ENCODE results near the gene WDR27.

The WDR27 gene

DNA sequence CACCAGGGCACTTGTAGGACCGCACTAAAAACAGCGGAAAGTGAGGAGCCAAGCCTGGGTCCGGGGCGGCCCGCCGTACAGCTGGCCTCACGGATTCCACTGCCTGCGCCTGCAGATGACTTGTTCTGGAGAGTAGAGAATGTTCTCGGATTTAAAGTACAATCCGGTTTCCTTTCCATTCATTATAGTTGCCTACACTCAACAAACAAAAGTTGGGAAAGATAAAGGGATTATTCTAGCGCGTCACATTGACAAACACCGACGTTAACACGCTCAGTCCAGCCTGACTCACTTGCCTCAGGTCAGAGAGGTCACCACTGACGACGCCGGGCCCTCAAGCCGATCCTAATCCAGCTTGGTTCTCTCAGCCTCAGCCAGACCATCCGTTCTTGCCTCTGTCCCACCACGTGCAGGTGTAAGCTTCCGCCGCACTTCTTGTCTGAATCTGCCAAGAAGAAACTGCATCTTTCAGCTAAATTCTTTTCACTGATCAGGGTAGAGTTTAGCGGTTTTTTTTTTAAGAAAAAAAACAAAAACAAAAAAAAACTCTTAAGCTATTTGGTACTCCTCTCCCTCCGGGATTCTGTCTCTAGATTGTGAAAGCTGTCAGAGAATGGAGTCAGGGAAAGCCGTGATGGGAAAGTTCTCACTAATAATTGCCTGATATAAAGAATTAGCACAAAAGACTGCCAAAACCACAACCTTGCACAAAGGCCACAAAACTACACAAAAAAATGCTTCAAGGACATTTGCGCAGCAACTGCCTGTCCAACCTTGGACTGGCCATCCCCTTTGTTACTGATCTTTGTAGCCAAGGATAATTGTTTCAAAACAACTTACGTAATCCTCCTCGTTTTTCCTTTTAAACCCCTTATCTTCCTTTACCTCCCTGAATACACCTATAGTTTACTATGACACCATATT lies 23.6 kb upstream of the WDR27 start:
- peak overlapping the region; percentile 75 for H3K4me3 ChIP-seq (ENCODE audit: low read depth, low read length, poor library complexity, severe bottlenecking)
- H4K20me1 ChIP-seq (ENCODE audit: insufficient read depth, low read length) = no peaks in the 10 kb centered on the region
- peak overlapping the region; percentile 91 for H3K4me2 ChIP-seq (ENCODE audit: low read length)
- peak overlapping the region; percentile 35 for H3K27ac ChIP-seq (ENCODE audit: low read depth, low read length, poor library complexity, severe bottlenecking)
- peaks cover 5% of the 10 kb centered on the region for H3K36me3 ChIP-seq (ENCODE audit: insufficient read depth, low read length)
- TF ChIP-seq, protein P1, sequence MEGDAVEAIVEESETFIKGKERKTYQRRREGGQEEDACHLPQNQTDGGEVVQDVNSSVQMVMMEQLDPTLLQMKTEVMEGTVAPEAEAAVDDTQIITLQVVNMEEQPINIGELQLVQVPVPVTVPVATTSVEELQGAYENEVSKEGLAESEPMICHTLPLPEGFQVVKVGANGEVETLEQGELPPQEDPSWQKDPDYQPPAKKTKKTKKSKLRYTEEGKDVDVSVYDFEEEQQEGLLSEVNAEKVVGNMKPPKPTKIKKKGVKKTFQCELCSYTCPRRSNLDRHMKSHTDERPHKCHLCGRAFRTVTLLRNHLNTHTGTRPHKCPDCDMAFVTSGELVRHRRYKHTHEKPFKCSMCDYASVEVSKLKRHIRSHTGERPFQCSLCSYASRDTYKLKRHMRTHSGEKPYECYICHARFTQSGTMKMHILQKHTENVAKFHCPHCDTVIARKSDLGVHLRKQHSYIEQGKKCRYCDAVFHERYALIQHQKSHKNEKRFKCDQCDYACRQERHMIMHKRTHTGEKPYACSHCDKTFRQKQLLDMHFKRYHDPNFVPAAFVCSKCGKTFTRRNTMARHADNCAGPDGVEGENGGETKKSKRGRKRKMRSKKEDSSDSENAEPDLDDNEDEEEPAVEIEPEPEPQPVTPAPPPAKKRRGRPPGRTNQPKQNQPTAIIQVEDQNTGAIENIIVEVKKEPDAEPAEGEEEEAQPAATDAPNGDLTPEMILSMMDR (IDR thresholded peaks at IDR 0.05; ENCODE audit: low read length) = no peak
- no peak for TF ChIP-seq EZH2 (IDR thresholded peaks at IDR 0.05; ENCODE audit: borderline replicate concordance, low read length)
- 0 out of 2 replicates have a peak, but pooled peaks cover 3% of the 10 kb centered on the region for H3F3A ChIP-seq (ENCODE audit: insufficient read depth, low read length)
- H3K9me2 ChIP-seq (ENCODE audit: low read depth, low read length) = no peaks in the 10 kb centered on the region
- peaks cover 30% of the 10 kb centered on the region for H3K4me1 ChIP-seq (ENCODE audit: insufficient read depth, low read length, severe bottlenecking)
- H3K27me3 ChIP-seq (ENCODE audit: insufficient read depth, low read length) = no peaks in the 10 kb centered on the region
- peak overlapping the region; percentile 73 for H3K9ac ChIP-seq (ENCODE audit: low read length)
- no peaks in the 10 kb centered on the region for H3K9me3 ChIP-seq (ENCODE audit: low read length)
- H2AFZ ChIP-seq (ENCODE audit: low read length) = peak overlapping the region; percentile 3; the same call in 1 of the 2 replicates
- peaks cover 27% of the 10 kb centered on the region for H3K79me2 ChIP-seq (ENCODE audit: insufficient read depth, low read length)

DNA sequence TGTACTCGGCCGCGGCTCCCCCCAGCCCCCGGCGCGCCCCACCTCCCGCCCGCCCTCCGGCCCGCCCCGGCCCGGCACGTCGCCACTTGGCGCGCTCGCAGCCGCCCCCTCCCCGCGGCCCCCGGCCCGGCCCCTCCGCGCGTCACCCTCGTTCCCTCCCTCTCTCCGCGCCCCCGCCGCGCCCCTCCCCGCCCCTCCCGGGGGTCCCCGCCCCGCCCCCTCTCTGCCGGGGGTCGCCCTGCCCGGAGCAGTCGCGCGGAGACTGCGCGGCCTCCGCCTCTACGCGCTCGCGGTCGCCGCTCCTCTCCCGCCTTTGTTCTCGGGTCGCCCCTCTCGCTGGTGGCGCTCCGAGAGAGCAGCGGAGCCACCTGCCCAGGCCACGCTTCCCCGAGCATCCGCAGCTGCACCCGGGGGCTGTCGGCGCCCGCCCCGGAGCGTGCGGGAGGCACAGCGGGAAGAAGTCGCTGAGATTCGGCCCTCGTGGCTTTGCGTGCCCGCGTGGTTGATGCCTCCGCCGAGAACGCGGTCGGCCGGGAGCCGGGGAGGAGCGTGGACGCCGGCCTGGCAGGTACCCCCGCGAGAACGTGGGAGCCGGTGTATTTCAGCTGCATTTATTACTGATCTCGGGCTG lies 22.8 kb upstream of the WDR27 start, which contains the start of gene PHF10:
Gene PHF10, minus strand, starts transcription at position 7 of the 631 bp plus-strand sequence. CDS start 569 bp downstream, outside the sequence.
- peak within 1 kb of the TSS; percentile 75 for H3K4me3 ChIP-seq (ENCODE audit: low read depth, low read length, poor library complexity, severe bottlenecking)
- H2AFZ ChIP-seq (ENCODE audit: low read length) = peak within 1 kb of the TSS; percentile 3; the same call in 1 of the 2 replicates
- H3K4me2 ChIP-seq (ENCODE audit: low read length) = peak within 1 kb of the TSS; percentile 98
- peaks cover 35% of the 10 kb centered on the region for H3K79me2 ChIP-seq (ENCODE audit: insufficient read depth, low read length)
- H3F3A ChIP-seq (ENCODE audit: insufficient read depth, low read length) = 0 out of 2 replicates have a peak, but pooled peaks cover 3% of the 10 kb centered on the region
- no peaks in the 10 kb centered on the region for H4K20me1 ChIP-seq (ENCODE audit: insufficient read depth, low read length)
- H3K36me3 ChIP-seq (ENCODE audit: insufficient read depth, low read length) = peaks cover 9% of the 10 kb centered on the region
- H3K4me1 ChIP-seq (ENCODE audit: insufficient read depth, low read length, severe bottlenecking) = peaks cover 30% of the 10 kb centered on the region
- H3K9me3 ChIP-seq (ENCODE audit: low read length) = no peaks in the 10 kb centered on the region
- H3K27me3 ChIP-seq (ENCODE audit: insufficient read depth, low read length) = no peaks in the 10 kb centered on the region
- peak within 1 kb of the TSS; percentile 73 for H3K9ac ChIP-seq (ENCODE audit: low read length)
- TF ChIP-seq EZH2 (IDR thresholded peaks at IDR 0.05; ENCODE audit: borderline replicate concordance, low read length) = no peak
- TF ChIP-seq, protein P1 (IDR thresholded peaks at IDR 0.05; ENCODE audit: low read length) = no peak
- peak within 1 kb of the TSS; percentile 80 for H3K27ac ChIP-seq (ENCODE audit: low read depth, low read length, poor library complexity, severe bottlenecking)
- H3K9me2 ChIP-seq (ENCODE audit: low read depth, low read length) = no peaks in the 10 kb centered on the region

DNA sequence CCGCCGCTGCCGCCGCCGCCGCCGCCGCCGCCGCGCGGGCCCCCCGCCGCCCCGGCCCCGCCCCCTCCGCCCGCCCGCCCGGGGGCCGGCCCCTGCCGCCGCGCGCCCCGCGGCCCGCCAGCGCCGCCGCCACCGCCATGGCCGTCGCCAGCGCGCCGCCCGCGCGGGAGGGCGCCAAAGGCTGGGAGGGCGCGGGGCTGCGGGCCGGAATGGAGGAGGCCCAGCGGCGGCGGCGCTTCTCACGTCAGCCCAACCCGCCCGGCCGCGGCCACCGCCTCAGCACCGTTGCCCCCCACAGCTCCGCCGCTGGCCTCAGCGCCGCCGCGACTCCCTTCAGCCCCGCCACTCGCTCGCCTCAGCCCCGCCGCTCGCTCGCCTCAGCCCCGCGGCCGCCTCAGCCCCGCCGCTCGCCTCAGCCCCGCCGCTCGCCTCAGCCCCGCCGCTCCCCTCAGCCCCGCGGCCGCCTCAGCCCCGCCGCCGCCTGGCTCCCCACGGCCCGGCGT lies 22.2 kb upstream of the WDR27 start:
- Histone ChIP-seq H3K36me3 (ENCODE audit: insufficient read depth, low read length) (peaks cover 12% of the 10 kb centered on the region), H4K20me1 (ENCODE audit: insufficient read depth, low read length) (no peaks in the 10 kb centered on the region), H3K4me3 (ENCODE audit: low read depth, low read length, poor library complexity, severe bottlenecking) (peak overlapping the region; percentile 56), H2AFZ (ENCODE audit: low read length) (no peak overlapping the region), H3K9me3 (ENCODE audit: low read length) (no peaks in the 10 kb centered on the region), H3K9me2 (ENCODE audit: low read depth, low read length) (no peaks in the 10 kb centered on the region), H3K9ac (ENCODE audit: low read length) (peak overlapping the region; percentile 51; the same call in 1 of the 2 replicates), H3K27me3 (ENCODE audit: insufficient read depth, low read length) (no peaks in the 10 kb centered on the region), H3F3A (ENCODE audit: insufficient read depth, low read length) (0 out of 2 replicates have a peak, but pooled peaks cover 3% of the 10 kb centered on the region), H3K27ac (ENCODE audit: low read depth, low read length, poor library complexity, severe bottlenecking) (no peak overlapping the region), H3K4me2 (ENCODE audit: low read length) (no peak overlapping the region), H3K79me2 (ENCODE audit: insufficient read depth, low read length) (peaks cover 40% of the 10 kb centered on the region), H3K4me1 (ENCODE audit: insufficient read depth, low read length, severe bottlenecking) (peaks cover 30% of the 10 kb centered on the region)
- no peak for TF ChIP-seq EZH2 (IDR thresholded peaks at IDR 0.05; ENCODE audit: borderline replicate concordance, low read length)
- TF ChIP-seq, protein P1 (IDR thresholded peaks at IDR 0.05; ENCODE audit: low read length) = no peak
